A549 (cell line): ENCODE data around the gene TMCO6.

Experiments
- EP300 ChIP-seq, 2 experiments: fragments of >200 bp; sonication (Bioruptor Twin); formaldehyde crosslinking; IDR thresholded peaks; 2 replicates in 1 of 2; 3 replicates in 1 of 2; pipeline ENCODE4 v1.6.1; 2016 to 2017
- GATA3 ChIP-seq: IDR thresholded peaks from 2 replicates; pipeline ENCODE4 v1.6.1; 2012; ENCODE audit warnings: borderline replicate concordance
- JUN ChIP-seq, 2 experiments: fragments of >200 bp; sonication (Bioruptor Twin); formaldehyde crosslinking; IDR thresholded peaks; 2 replicates in 1 of 2; 3 replicates in 1 of 2; pipeline ENCODE4 v1.6.1; 2016 to 2017
- JUNB ChIP-seq: fragments of >200 bp; sonication (Bioruptor Twin); formaldehyde crosslinking; IDR thresholded peaks from 2 replicates; pipeline ENCODE4 v1.6.1; 2016
- KDM5A ChIP-seq: fragments of 200-600 bp; sonication (generic); IDR thresholded peaks from 2 replicates; pipeline ENCODE4 v1.6.1; 2016; ENCODE audit warnings: antibody characterized with exemption, mild to moderate bottlenecking
- MAX ChIP-seq: IDR thresholded peaks from 2 replicates; pipeline ENCODE4 v1.6.1; 2012
- MAZ ChIP-seq: fragments of 150-350 bp; IDR thresholded peaks from 2 replicates; pipeline ENCODE4 v1.6.1; 2014; ENCODE audit warnings: antibody characterized with exemption, low read depth, low read length, borderline replicate concordance
- POLR2A ChIP-seq: IDR thresholded peaks from 2 replicates; pipeline ENCODE4 v1.6.1; 2012; ENCODE audit warnings: mild to moderate bottlenecking, low read length
- RFX5 ChIP-seq: fragments of 450-650 bp; IDR thresholded peaks from 2 replicates; pipeline ENCODE4 v1.7.1; 2014; ENCODE audit warnings: antibody characterized with exemption, mild to moderate bottlenecking, moderate library complexity
- ZFP36 ChIP-seq: fragments of 450-650 bp; IDR thresholded peaks from 2 replicates; pipeline ENCODE4 v1.6.1; 2014; ENCODE audit warnings: borderline replicate concordance; ENCODE audit not compliant: partially characterized antibody
- TF ChIP-seq, protein P1 (sequence below): fragments of >200 bp; sonication (Bioruptor Twin); formaldehyde crosslinking; IDR thresholded peaks from 3 replicates; pipeline ENCODE4 v1.5.1; 2016
- TF ChIP-seq, protein P2 (sequence below): fragments of 450-650 bp; IDR thresholded peaks from 2 replicates; pipeline ENCODE4 v1.6.1; 2014; ENCODE audit warnings: antibody characterized with exemption

DNA sequence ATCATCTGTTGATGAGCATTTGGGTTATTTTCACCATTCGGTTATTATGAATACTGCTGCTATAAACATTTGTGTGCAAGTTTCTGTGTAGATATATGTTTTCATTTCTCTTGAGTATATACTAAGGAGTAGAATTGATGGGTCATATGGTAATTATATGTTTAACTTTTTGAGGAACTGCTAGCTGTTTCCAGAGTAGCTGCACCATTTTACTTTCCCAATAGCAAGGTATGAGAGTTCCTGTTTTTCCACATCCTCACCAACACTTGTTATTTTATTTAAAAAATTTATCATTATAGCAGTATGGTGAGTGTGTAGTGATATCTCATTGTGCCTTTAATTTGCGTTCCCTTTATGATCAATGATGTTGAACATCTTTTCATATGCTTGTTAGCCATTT is 35.5 kb upstream of the TMCO6 start:
- no peak for TF ChIP-seq RFX5
- TF ChIP-seq, protein P1, sequence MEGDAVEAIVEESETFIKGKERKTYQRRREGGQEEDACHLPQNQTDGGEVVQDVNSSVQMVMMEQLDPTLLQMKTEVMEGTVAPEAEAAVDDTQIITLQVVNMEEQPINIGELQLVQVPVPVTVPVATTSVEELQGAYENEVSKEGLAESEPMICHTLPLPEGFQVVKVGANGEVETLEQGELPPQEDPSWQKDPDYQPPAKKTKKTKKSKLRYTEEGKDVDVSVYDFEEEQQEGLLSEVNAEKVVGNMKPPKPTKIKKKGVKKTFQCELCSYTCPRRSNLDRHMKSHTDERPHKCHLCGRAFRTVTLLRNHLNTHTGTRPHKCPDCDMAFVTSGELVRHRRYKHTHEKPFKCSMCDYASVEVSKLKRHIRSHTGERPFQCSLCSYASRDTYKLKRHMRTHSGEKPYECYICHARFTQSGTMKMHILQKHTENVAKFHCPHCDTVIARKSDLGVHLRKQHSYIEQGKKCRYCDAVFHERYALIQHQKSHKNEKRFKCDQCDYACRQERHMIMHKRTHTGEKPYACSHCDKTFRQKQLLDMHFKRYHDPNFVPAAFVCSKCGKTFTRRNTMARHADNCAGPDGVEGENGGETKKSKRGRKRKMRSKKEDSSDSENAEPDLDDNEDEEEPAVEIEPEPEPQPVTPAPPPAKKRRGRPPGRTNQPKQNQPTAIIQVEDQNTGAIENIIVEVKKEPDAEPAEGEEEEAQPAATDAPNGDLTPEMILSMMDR: no peak
- TF ChIP-seq ZFP36: no peak
- TF ChIP-seq MAX: no peak
- TF ChIP-seq GATA3: no peak
- TF ChIP-seq JUNB: no peak
- TF ChIP-seq MAZ: no peak
- TF ChIP-seq, protein P2, sequence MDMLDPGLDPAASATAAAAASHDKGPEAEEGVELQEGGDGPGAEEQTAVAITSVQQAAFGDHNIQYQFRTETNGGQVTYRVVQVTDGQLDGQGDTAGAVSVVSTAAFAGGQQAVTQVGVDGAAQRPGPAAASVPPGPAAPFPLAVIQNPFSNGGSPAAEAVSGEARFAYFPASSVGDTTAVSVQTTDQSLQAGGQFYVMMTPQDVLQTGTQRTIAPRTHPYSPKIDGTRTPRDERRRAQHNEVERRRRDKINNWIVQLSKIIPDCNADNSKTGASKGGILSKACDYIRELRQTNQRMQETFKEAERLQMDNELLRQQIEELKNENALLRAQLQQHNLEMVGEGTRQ: no peak
- TF ChIP-seq KDM5A: no peak
- TF ChIP-seq POLR2A: no peak
- TF ChIP-seq JUN (IDR thresholded peaks at IDR 0.05): no peak
- TF ChIP-seq EP300 (IDR thresholded peaks at IDR 0.05): no peak
